Measurements from ENCODE around the gene FBF1. TPM values are rescaled to one million over a fixed set of nuclear protein-coding genes. Genes with fewer than 3 reads are reported as not detected.
A peak's percentile ranks its signal among the peaks of the same experiment; 100 is the strongest.

FBF1 gene
- total RNA-seq, 3 donors from 2014 or later: 5.2 to 13.6 (median 5.5) TPM

DNA sequence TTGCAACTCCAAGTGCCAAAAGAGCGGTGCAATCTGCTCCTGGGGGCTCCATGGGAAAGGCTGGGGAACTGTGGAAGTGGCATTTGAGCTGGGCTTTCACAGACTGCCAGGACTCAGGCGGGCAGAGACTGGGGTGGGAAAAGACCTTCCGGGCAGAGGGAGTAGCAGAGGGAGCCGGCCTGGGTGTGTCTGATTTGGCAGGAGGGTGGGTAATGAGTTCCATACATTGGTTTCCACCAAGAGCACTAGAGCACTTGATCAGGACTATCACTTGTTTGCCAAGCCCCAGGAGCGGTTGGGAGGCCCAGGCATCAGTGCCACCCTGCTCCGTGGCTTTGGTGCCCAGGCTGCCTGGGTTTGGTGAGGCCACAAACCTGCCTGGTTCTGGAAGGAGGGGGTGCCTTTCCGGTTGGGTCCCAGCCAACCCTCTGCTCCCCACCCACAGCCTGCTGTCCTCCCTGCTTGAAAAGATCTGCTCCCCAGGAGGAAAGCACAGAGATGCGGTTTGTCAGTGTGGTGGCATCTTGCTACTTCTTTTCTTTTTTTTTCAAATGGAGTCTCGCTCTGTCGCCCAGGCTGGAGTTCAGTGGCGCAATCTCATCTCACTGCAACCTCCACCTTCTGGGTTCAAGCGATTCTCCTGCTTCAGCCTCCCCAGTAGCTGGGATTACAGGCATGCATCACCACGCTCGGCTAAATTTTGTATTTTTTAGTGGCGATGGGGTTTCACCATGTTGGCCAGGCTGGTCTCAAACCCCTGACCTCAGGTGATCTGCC is 59.0 kb downstream of the FBF1 start:
- H3K9me3 ChIP-seq: no peaks in the 10 kb centered on the region
- peaks cover 5% of the 10 kb centered on the region for H3K4me1 ChIP-seq (ENCODE audit: low read depth)
- intact Hi-C loops (cut with DNase I, micrococcal nuclease): no loop called here
- TF ChIP-seq, protein P1, sequence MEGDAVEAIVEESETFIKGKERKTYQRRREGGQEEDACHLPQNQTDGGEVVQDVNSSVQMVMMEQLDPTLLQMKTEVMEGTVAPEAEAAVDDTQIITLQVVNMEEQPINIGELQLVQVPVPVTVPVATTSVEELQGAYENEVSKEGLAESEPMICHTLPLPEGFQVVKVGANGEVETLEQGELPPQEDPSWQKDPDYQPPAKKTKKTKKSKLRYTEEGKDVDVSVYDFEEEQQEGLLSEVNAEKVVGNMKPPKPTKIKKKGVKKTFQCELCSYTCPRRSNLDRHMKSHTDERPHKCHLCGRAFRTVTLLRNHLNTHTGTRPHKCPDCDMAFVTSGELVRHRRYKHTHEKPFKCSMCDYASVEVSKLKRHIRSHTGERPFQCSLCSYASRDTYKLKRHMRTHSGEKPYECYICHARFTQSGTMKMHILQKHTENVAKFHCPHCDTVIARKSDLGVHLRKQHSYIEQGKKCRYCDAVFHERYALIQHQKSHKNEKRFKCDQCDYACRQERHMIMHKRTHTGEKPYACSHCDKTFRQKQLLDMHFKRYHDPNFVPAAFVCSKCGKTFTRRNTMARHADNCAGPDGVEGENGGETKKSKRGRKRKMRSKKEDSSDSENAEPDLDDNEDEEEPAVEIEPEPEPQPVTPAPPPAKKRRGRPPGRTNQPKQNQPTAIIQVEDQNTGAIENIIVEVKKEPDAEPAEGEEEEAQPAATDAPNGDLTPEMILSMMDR (IDR thresholded peaks at IDR 0.05): no peak
- DNase-seq: no peak
- H3K36me3 ChIP-seq (ENCODE audit: low read depth): no peaks in the 10 kb centered on the region
- no peak for ATAC-seq
- H3K4me3 ChIP-seq: no peak overlapping the region

DNA sequence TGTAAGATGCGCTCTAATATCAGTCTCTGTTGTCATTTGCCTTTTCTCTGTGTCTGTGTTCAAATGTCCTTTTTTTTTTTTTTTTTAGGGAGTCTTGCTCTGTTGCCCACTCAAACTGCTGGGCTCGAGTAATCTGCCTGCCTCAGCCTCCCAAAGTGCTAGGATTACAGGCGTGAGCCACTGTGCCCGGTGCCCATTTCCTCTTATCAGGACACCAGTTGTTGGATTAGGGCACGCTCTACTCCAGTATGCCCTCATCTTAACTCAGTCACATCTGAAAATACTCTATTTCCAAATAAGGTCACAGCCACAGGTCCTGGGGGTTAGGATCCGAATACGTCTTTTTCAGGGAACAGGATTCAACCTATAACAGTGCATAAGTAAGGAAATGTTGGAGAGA is 60.6 kb downstream of the FBF1 start:
- ATAC-seq (no peak), DNase-seq (no peak)
- no peaks in the 10 kb centered on the region for H3K9me3 ChIP-seq
- H3K4me1 ChIP-seq (ENCODE audit: low read depth): peaks cover 21% of the 10 kb centered on the region
- no peaks in the 10 kb centered on the region for H3K36me3 ChIP-seq (ENCODE audit: low read depth)
- intact Hi-C loops (cut with DNase I, micrococcal nuclease): no loop called here
- TF ChIP-seq, protein P1 (IDR thresholded peaks at IDR 0.05): no peak
- H3K4me3 ChIP-seq: no peak overlapping the region

DNA sequence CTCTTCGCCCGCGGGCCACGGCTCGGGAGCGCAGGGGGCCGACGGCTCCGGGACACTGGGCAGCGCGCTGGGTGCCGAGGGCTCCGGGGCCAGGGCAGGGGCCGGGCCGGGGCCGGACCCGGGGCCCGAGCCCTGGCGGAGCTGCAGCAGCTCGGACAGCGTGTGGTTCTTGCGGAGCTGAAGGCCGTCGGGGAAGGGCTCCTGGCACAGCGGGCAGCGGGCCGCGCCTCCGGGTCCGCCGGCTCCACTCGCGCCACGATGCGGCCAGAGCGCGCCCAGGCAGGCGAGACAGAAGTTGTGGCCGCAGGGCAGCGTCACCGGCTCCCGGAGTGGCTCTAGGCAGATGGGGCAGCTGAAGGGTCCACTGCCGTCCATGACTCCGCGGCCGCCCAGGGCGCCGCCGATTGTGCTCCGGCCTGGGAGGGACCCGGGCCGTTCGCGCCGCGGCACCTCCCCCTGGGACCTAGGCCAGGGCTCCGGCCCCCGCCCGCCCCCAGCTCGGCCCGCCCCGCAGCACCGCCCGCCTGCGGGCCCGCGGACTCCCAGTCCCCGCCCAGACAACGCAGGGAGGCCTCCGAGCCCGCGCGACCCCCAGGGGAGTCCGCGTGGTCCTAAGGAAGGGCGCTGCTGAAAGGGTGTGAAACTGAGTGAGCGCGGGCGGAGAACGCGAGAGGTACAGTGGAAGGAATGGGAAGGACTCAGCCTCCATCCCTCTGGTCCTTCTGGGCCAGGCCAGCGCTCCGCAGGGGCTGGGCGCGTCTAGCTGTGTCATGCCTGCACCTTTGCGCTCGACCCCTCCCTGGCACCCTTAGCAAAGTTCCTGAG is 62.5 kb downstream of the FBF1 start, which contains the start of gene TRIM47:
TSS of gene TRIM47 (minus strand) at position 408 of the 825 bp plus-strand sequence. CDS start at position 375, 33 bp downstream.
- ATAC-seq: peak; percentile 37
- no peaks in the 10 kb centered on the region for H3K9me3 ChIP-seq
- peaks cover 31% of the 10 kb centered on the region for H3K4me1 ChIP-seq (ENCODE audit: low read depth)
- intact Hi-C loops (cut with DNase I, micrococcal nuclease): no loop called here
- peak; percentile 67 to 84 (median 79) for DNase-seq
- H3K36me3 ChIP-seq (ENCODE audit: low read depth): no peaks in the 10 kb centered on the region
- peak within 1 kb of the TSS; percentile 51 for H3K4me3 ChIP-seq
- TF ChIP-seq, protein P1 (IDR thresholded peaks at IDR 0.05): no peak

DNA sequence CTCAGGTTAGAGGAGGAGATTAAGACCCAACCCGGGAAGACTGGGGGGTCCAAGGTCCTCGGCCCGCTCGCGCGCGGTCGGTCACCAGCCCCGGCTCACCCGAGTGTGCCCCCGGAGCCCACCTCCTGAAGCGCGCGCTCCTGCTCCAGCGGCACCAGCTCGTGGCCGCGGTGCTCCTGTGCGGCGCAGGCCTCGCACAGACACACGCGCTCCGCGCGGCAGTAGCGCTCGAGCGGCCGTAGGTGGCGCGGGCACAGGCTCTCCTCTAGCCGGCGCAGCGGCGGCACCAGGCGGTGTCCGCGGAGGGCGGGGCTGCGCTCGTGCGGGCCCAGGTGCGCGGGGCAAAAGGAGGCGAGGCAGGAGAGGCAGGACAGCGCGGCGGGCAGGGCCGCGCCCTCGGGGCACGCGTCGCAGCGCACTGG is 63.1 kb downstream of the FBF1 start:
- H3K4me1 ChIP-seq (ENCODE audit: low read depth): peaks cover 37% of the 10 kb centered on the region
- intact Hi-C loops (cut with DNase I, micrococcal nuclease): no loop called here

More for the DNA sequence above, 63.1 kb downstream of the FBF1 start:
- Histone ChIP-seq H3K4me3 (peak overlapping the region; percentile 51), H3K9me3 (no peaks in the 10 kb centered on the region), H3K36me3 (ENCODE audit: low read depth) (no peaks in the 10 kb centered on the region)
- ATAC-seq: peak; percentile 72
- DNase-seq: peak; percentile 83 to 92 (median 90)
- TF ChIP-seq, protein P1 (IDR thresholded peaks at IDR 0.05): peak; percentile 54

All from mucosa of descending colon (tissue), 3 donors.